Activated CD8-positive, alpha-beta memory T cell treated with anti-CD3 and anti-CD28 coated beads, Interleukin-2, amount 10 ng/mL, durations not matched to agents 7 days and 5 days (primary cell): Measurements from ENCODE around the gene ATF7IP. TPM values are rescaled to one million over a fixed set of nuclear protein-coding genes. Genes with fewer than 3 reads are reported as not detected.

Source experiments
- ATAC-seq: fragments of 150-1000 bp; cut with Tn5 transposase; one replicate; pipeline ENCODE4 v1.10.0; 2021; ENCODE audit warnings: moderate library complexity
- CTCF ChIA-PET: fragments of 350-600 bp; sonication (Branson Sonifier 250); formaldehyde crosslinking; loops from one replicate; lab custom pipeline; 2021; ENCODE audit warnings: antibody characterized with exemption; lab: Charles Lee
- DNase-seq: peaks from one replicate; pipeline ENCODE4 v3.0.0-alpha.2; 2020
- H3K27ac Mint-ChIP-seq: one replicate; pipeline ENCODE4 v1.8.0; 2021; ENCODE audit warnings: mild to moderate bottlenecking, mixed read lengths
- H3K27me3 Mint-ChIP-seq: one replicate; pipeline ENCODE4 v1.8.0; 2021; ENCODE audit warnings: mixed read lengths
- H3K36me3 Mint-ChIP-seq: one replicate; pipeline ENCODE4 v1.8.0; 2021; ENCODE audit warnings: mild to moderate bottlenecking, mixed read lengths
- H3K4me1 Mint-ChIP-seq: one replicate; pipeline ENCODE4 v1.8.0; 2021; ENCODE audit warnings: mixed read lengths
- H3K4me3 Mint-ChIP-seq: one replicate; pipeline ENCODE4 v1.8.0; 2021; ENCODE audit warnings: mild to moderate bottlenecking, moderate library complexity, mixed read lengths
- H3K9me3 Mint-ChIP-seq: one replicate; pipeline ENCODE4 v1.8.0; 2022; ENCODE audit warnings: low read depth, mixed read lengths
- total RNA-seq, 2 experiments: library from RNA; stranded (reverse); gene quantifications; one replicate each; pipeline ENCODE4 v1.2.3, GENCODE V29; 2021

The ATF7IP gene
- total RNA-seq, 2 experiments from 2014 or later: 115 to 144 TPM

GRCh38 chr12:14435627-14436026 lies 70.1 kb downstream of the ATF7IP start:
- peaks cover 65% of the 10 kb centered on the region for H3K36me3 Mint-ChIP-seq
- H3K27ac Mint-ChIP-seq: no peak overlapping the region
- ATAC-seq: no peak

DNA sequence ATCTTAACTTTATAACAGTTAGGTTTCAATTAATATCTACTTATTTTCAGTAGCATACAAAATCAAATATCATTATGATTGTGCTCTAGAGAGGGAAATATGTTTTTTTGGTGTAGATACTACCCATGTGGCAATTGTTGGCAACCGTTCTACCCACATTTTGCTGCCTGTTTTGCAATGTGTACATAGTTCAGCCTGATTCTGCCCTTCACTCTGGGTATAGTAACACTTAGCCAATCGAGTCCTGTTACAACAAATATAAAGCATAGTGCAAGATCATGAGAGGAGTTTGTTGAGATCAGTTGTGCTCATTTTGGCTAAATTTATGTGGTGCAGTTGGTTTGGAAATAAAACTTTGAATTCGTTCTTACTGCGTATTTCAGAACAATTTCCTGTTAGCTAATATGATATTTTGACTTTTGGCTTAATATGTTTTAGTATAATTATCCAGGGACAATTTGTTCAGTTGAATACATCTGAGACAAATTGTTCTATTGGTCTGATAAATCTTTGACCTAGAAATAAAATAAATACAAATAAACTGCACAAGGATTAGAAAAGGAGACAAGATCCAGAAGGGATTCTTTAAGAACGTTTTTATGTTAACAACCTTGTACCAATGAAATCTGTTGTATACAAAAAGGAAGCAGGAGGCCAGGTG lies 76.9 kb downstream of the ATF7IP start:
- CTCF ChIA-PET: no interaction called here
- peaks cover 20% of the 10 kb centered on the region for H3K4me1 Mint-ChIP-seq
- no peaks in the 10 kb centered on the region for H3K9me3 Mint-ChIP-seq
- H3K36me3 Mint-ChIP-seq: peaks cover 70% of the 10 kb centered on the region
- H3K27me3 Mint-ChIP-seq: no peaks in the 10 kb centered on the region
- H3K4me3 Mint-ChIP-seq: no peak overlapping the region
- DNase-seq (no peak), ATAC-seq (no peak)
- H3K27ac Mint-ChIP-seq: no peak overlapping the region

More at GRCh38 chr12:14435627-14436026, 70.1 kb downstream of the ATF7IP start:
- Mint-ChIP-seq H3K9me3 (no peaks in the 10 kb centered on the region), H3K4me3 (no peak overlapping the region), H3K27me3 (no peaks in the 10 kb centered on the region), H3K4me1 (peaks cover 21% of the 10 kb centered on the region)
- no peak for DNase-seq
- CTCF ChIA-PET: interaction anchor here (0.6 to 3.2 kb wide), 3 partner anchors 18 to 209 kb away, joined by 3 to 8 read pairs (median 4); no protein-coding TSS in a partner anchor

GRCh38 chr12:14443531-14443930 lies 78.0 kb downstream of the ATF7IP start:
- H3K4me3 Mint-ChIP-seq: no peak overlapping the region
- CTCF ChIA-PET: interaction anchor here (1.9 kb wide), 1 partner anchor 11 kb away, joined by 4 read pairs; no protein-coding TSS in a partner anchor
- H3K36me3 Mint-ChIP-seq: peaks cover 75% of the 10 kb centered on the region

DNA sequence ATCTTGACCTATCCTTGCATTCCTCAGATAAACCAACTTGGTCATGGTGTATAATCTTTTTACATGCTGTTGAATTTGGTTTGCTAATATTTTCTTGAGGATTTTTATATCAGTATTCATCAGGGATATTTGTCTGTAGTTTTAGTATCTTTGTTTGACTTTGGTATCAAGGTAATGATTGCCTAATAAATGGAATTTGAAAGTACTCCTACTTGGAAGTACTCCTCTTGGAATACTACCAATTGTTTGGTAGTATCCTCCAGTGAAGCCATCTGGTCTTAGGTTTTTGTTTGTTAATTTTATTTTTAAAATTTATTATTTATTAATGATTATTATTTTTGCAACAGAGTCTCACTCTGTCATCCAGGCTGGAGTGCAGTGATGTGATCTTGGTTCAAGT lies 85.0 kb downstream of the ATF7IP start:
- H3K4me1 Mint-ChIP-seq: peaks cover 54% of the 10 kb centered on the region

More at GRCh38 chr12:14443531-14443930, 78.0 kb downstream of the ATF7IP start:
- Mint-ChIP-seq H3K27ac (no peak overlapping the region), H3K27me3 (no peaks in the 10 kb centered on the region), H3K4me1 (peaks cover 24% of the 10 kb centered on the region), H3K9me3 (no peaks in the 10 kb centered on the region)
- ATAC-seq (no peak), DNase-seq (no peak)

DNA sequence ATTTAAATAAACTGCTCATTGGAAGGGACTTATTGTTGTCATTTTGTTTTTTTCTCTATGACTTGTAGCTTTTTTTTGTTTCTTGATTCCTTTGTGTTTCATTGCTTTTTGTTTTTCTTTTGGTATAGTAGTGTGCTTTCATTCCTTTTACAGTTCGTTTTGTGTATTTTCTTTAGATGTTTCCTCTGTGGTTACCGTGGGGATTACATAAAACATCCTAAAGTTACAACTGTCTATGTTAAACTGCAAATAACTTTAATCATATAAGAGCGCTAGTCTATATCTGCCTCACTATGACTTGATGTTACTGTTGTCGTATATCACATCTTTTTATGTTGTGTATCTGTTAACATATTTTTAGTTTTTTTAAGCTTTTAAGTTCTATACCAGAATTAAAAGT lies 86.9 kb downstream of the ATF7IP start:
- peaks cover 58% of the 10 kb centered on the region for H3K4me1 Mint-ChIP-seq
- DNase-seq: no peak
- no peaks in the 10 kb centered on the region for H3K27me3 Mint-ChIP-seq
- H3K4me3 Mint-ChIP-seq: peak overlapping the region; percentile 43
- peak overlapping the region; percentile 69 for H3K27ac Mint-ChIP-seq
- peaks cover 3% of the 10 kb centered on the region for H3K9me3 Mint-ChIP-seq
- CTCF ChIA-PET: interaction anchor here (1.3 to 4.9 kb wide), 6 partner anchors 15 to 213 kb away, joined by 4 to 42 read pairs (median 14); partner anchors contain the start of gene ATF7IP
- peak; percentile 25 for ATAC-seq
- peaks cover 81% of the 10 kb centered on the region for H3K36me3 Mint-ChIP-seq

More for the DNA sequence above, 85.0 kb downstream of the ATF7IP start:
- Mint-ChIP-seq H3K36me3 (peaks cover 83% of the 10 kb centered on the region), H3K9me3 (peaks cover 3% of the 10 kb centered on the region), H3K27me3 (no peaks in the 10 kb centered on the region), H3K27ac (no peak overlapping the region), H3K4me3 (no peak overlapping the region)
- DNase-seq (no peak), ATAC-seq (no peak)
- CTCF ChIA-PET: no interaction called here

GRCh38 chr12:14452865-14453264 lies 87.4 kb downstream of the ATF7IP start:
- CTCF ChIA-PET: interaction anchor here (1.3 to 4.9 kb wide), 7 partner anchors 14 to 213 kb away, joined by 4 to 42 read pairs (median 10); partner anchors contain the start of gene ATF7IP
- H3K9me3 Mint-ChIP-seq: peaks cover 3% of the 10 kb centered on the region
- peaks cover 76% of the 10 kb centered on the region for H3K36me3 Mint-ChIP-seq
- peak; percentile 25 for ATAC-seq
- no peaks in the 10 kb centered on the region for H3K27me3 Mint-ChIP-seq
- H3K4me1 Mint-ChIP-seq: peaks cover 55% of the 10 kb centered on the region
- peak overlapping the region; percentile 88 for H3K27ac Mint-ChIP-seq
- no peak for DNase-seq
- peak overlapping the region; percentile 63 for H3K4me3 Mint-ChIP-seq

- Mint-ChIP-seq H3K4me3 (peak overlapping the region; percentile 63), H3K9me3 (peaks cover 3% of the 10 kb centered on the region), H3K27me3 (no peaks in the 10 kb centered on the region), H3K4me1 (peaks cover 54% of the 10 kb centered on the region), H3K27ac (peak overlapping the region; percentile 88), H3K36me3 (peaks cover 69% of the 10 kb centered on the region)
- DNase-seq: peak; percentile 70
- CTCF ChIA-PET: interaction anchor here (0.7 to 4.9 kb wide), 29 partner anchors 10 to 317 kb away, joined by 3 to 42 read pairs (median 4); partner anchors contain the start of gene ATF7IP
- ATAC-seq: peak; percentile 89
These were observed 88.8 kb downstream of the ATF7IP start for GRCh38 chr12:14454098-14454907.

- H3K27ac Mint-ChIP-seq: no peak overlapping the region
- peaks cover 13% of the 10 kb centered on the region for H3K4me1 Mint-ChIP-seq
- H3K36me3 Mint-ChIP-seq: peaks cover 63% of the 10 kb centered on the region
- no peak overlapping the region for H3K4me3 Mint-ChIP-seq
- CTCF ChIA-PET: no interaction called here
- ATAC-seq (no peak), DNase-seq (no peak)
- H3K27me3 Mint-ChIP-seq: no peaks in the 10 kb centered on the region
- no peaks in the 10 kb centered on the region for H3K9me3 Mint-ChIP-seq
These were observed 94.8 kb downstream of the ATF7IP start for GRCh38 chr12:14460212-14460841.

DNA sequence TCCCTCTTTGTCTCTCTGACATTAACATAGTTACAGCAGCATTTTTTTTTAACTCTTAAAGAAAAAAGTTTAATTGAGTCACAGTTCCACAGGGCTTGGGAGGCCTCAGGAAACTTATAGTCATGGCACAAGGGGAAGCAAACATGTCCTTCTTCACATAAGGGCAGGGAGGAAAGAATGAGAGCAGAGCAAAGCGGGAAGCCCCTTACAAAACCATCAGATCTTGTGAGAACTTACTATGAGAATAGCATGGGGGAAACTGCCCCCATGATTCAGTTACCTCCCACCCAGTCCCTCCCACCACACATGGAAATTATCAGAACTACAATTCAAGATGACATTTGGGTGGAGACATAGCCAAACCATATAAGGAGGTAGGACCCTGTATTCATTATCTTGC lies 106.0 kb downstream of the ATF7IP start:
- H3K27me3 Mint-ChIP-seq: no peaks in the 10 kb centered on the region
- H3K27ac Mint-ChIP-seq: peak overlapping the region; percentile 70
- H3K36me3 Mint-ChIP-seq: peaks cover 80% of the 10 kb centered on the region
- CTCF ChIA-PET: no interaction called here
- peaks cover 17% of the 10 kb centered on the region for H3K9me3 Mint-ChIP-seq
- H3K4me3 Mint-ChIP-seq: no peak overlapping the region
- H3K4me1 Mint-ChIP-seq: no peaks in the 10 kb centered on the region
- no peak for DNase-seq
- ATAC-seq: no peak

GRCh38 chr12:14473707-14474287 lies 108.3 kb downstream of the ATF7IP start:
- CTCF ChIA-PET: interaction anchor here (1.1 to 1.2 kb wide), 2 partner anchors 22 to 236 kb away, joined by 3 to 4 read pairs; no protein-coding TSS in a partner anchor
- peaks cover 17% of the 10 kb centered on the region for H3K9me3 Mint-ChIP-seq
- H3K36me3 Mint-ChIP-seq: peaks cover 80% of the 10 kb centered on the region
- no peaks in the 10 kb centered on the region for H3K27me3 Mint-ChIP-seq
- ATAC-seq (no peak), DNase-seq (no peak)
- H3K4me3 Mint-ChIP-seq: no peak overlapping the region
- H3K27ac Mint-ChIP-seq: no peak overlapping the region
- peaks cover 3% of the 10 kb centered on the region for H3K4me1 Mint-ChIP-seq

- ATAC-seq (no peak), DNase-seq (no peak)
- Mint-ChIP-seq H3K4me3 (no peak overlapping the region), H3K36me3 (peaks cover 78% of the 10 kb centered on the region), H3K4me1 (peaks cover 8% of the 10 kb centered on the region), H3K27ac (peak overlapping the region; percentile 11), H3K27me3 (no peaks in the 10 kb centered on the region), H3K9me3 (peaks cover 5% of the 10 kb centered on the region)
- CTCF ChIA-PET: no interaction called here
These were observed 113.5 kb downstream of the ATF7IP start for GRCh38 chr12:14479004-14479403.

GRCh38 chr12:14481201-14481600 lies 115.7 kb downstream of the ATF7IP start:
- ATAC-seq (no peak), DNase-seq (no peak)
- H3K4me3 Mint-ChIP-seq: no peak overlapping the region
- peaks cover 8% of the 10 kb centered on the region for H3K4me1 Mint-ChIP-seq
- H3K36me3 Mint-ChIP-seq: peaks cover 85% of the 10 kb centered on the region
- no peak overlapping the region for H3K27ac Mint-ChIP-seq
- CTCF ChIA-PET: no interaction called here
- H3K9me3 Mint-ChIP-seq: peaks cover 3% of the 10 kb centered on the region
- no peaks in the 10 kb centered on the region for H3K27me3 Mint-ChIP-seq
